GM18907 (cell line): Measurements from ENCODE around the gene DCAF4.
A peak's percentile ranks its signal among the peaks of the same experiment; 100 is the strongest.

Experiments
- ATAC-seq: cut with Tn5 transposase; IDR thresholded peaks from one replicate; pipeline ENCODE4 v1.9.1; 2021; ENCODE audit warnings: mild to moderate bottlenecking, moderate library complexity; ENCODE audit not compliant: unreplicated experiment

The DCAF4 gene

DNA sequence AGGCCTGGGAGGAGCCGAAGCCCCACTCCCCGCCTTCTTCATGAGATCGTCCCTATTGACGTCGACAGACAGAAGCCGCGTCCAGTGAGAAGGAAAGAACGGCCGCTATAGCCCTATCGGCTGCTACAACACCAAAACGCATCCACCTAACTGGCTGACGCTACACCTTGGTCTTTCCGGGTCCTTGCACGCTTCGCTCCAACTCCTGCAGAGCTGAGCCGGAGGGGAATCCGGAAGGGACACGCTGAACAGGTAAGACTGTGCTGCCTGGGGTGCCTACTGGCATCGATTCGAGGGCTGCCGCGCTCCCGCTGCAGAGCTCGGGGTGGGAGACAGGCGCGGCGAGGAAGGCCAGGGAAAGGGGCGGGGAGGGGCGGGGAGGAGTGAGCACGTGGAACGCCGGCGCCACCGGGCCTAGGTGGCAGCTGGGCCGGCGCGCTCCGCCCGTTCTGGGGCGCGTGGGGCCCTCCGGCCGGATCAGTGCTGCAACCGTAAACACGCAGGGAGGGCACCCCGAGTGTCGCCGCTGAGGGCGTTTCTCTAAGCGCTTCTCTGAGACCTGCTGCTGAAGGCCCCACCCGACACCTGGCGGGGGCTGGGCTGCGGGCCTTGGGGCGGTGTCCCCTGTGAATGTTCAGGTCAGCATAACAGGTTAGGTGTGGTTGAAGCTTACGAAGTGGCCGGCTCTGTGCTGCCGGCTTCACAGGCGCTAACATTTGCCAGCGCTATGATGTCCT lies at the start of gene DCAF4:
Gene DCAF4, plus strand, starts transcription at position 173 of the 737 bp plus-strand sequence. CDS start 11,515 bp downstream, outside the sequence.
- ATAC-seq, result peak; percentile 97

DNA sequence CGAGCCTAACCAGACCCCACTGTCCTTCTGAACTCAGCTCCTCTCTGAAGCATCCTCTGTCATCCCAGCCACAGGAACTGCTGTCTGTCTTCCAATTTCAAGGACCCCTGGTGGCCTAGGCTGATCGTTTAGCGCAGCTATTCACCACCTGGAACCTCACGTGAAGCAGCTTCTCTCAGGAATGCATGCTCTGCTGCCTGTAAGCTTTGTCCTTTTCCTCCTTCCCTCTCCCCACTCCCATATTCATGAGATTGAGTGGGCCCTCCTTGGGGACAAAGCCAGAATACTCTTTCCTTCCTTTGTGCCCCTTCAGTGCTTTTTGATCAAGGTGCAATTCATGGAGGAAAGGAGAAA lies 49.6 kb upstream of the DCAF4 start:
- ATAC-seq, result no peak

DNA sequence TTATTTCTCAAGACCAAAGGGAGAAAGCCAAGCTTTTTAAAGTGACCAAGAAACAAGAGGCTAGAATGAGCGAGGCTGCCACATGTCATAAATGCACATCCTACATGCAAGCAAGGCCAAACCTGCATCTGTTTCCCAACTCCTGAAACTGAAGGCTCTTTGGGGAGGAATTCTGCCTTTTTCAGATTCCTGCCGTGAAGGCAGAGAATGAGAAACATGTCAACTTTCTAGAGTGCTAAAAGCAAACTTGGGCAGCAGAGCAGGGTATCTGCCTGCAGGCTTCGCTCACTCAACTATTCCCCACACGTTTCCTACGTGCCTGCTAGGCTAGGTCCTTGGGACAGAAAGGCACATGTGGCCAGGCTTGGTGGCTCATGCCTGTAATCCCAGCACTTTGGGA lies 47.5 kb upstream of the DCAF4 start:
- no peak for ATAC-seq

GRCh38 chr14:72879431-72879830 lies 46.8 kb upstream of the DCAF4 start:
- ATAC-seq, result no peak

- no peak for ATAC-seq
These were observed 46.1 kb upstream of the DCAF4 start for GRCh38 chr14:72880164-72880563.

- no peak for ATAC-seq
These were observed 45.4 kb upstream of the DCAF4 start for GRCh38 chr14:72880820-72881219.

GRCh38 chr14:72881543-72881942 lies 44.7 kb upstream of the DCAF4 start:
- ATAC-seq, result no peak

DNA sequence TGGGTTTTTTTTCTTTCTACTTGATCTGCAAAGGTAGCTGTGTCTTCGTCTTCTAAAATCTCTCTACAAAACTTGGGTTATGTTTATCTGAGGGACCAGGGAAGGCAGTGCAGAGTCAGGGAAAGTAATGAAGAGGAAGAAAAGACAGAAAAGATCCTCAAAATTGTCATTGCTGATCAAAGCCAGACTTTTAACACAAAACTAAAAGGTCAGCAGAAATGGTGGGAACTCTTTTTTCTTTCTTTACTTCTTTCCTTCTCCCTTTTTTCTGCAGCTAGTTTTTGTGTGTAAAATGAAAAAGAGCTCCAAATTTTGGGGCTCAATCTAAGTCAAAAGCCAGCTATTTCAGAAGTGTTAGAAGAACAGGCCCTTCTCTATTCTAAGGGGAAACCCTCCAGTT lies 44.2 kb upstream of the DCAF4 start:
- ATAC-seq, result no peak

DNA sequence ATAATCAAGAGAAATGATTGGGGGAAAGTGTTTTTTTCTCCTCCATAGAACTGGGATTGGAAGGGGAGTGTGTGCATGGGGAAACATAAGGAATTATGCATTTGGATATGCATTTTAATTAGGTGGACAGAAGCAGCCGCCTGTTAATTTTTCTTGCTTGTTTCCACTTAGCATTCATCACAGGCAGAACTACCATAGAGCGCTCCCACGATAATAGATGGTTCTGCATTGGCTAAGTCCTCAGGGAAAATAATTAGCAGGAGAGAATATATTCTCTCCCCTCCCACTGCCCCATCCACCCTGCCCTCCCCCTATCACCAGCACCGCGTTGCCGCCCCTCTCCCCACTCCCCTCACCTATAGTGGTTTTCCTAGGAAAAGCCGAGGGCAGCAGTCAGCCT lies 43.8 kb upstream of the DCAF4 start:
- no peak for ATAC-seq

- no peak for ATAC-seq
These were observed 43.2 kb upstream of the DCAF4 start for GRCh38 chr14:72883109-72883508.

GRCh38 chr14:72883961-72884360 lies 42.3 kb upstream of the DCAF4 start:
- ATAC-seq, result no peak

DNA sequence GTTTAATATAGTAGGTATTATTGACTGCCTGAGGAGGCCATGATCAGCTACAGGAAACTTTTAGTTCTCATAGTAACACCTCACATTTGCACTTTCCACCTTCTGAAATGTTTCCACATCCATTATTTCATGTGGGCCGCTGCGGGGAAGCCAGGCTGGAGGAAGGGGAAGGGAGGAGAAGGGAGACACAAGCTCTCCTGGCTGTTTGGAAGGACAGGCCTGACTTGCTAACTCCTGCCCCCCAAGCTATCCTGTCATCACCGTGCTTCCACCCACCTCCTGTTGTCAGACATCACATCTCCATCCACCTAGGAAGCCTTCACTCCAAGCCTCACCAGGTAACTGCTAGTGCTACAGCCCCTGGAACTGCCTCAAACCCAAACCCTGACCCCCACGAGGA lies 41.9 kb upstream of the DCAF4 start:
- no peak for ATAC-seq

DNA sequence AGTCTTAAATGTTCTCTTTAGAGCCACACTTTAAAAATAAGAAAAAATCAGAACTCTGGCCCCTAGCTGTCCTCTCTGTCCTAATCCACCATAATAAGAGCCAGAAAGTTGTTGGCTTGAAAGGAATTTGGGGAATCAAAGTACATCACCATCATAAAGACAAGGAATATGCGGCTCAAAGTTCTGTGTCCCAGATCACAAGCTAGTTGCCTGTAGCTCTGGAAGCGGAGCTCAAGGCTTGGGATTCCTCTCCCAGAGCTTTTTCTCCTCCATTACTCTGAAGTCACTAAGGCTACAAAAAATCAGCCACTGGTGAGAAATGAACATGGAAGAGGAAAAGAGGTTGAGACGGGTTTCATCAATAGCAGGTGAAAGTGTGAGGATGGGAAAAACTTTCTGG lies 38.8 kb upstream of the DCAF4 start:
- no peak for ATAC-seq

DNA sequence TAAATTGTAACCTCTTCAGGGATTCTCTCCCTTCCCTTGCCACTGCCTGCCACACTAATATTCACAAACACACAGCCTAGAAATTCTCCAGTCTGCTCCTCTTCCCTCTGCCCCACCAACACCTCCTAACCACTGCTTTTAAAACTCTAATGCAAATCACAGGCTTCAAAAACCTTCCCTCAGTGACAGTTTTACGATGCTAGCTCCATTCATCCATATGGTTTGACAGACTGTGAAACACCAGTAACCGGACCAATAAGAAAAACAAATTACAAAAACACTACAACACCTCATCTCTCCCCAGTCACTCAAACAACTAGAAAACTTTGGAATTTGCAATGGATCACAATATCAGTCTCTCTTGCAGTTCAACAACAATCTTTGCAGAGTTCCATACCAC lies 38.1 kb upstream of the DCAF4 start:
- ATAC-seq, result no peak

DNA sequence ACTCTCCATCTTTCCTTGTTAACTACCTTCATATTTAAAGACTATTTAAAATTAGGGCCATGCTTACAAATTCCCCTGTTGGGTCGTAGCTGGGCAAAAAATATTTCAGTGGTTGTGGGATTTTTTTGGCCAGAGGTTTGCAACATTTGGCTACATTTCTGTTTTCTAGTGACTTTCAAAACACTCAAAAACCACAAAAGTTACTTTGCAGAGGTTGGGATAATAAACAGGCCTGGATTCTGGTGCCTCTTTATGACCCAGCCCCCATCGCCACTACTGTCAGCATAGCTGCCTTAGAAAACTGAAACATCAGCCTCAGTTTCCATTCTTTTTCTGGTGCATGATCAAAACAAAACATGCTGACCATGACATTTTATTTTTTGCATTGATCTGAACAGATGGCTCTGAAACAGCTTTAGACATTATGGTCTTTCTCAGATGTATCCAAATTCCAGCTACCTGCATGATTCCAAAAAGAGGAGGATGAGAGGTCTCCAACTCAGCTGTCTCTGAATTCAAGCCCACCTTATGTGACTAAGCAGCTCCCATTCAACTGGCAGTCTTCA lies 37.5 kb upstream of the DCAF4 start:
- ATAC-seq, result no peak

- no peak for ATAC-seq
These were observed 36.9 kb upstream of the DCAF4 start for GRCh38 chr14:72889366-72889765.

DNA sequence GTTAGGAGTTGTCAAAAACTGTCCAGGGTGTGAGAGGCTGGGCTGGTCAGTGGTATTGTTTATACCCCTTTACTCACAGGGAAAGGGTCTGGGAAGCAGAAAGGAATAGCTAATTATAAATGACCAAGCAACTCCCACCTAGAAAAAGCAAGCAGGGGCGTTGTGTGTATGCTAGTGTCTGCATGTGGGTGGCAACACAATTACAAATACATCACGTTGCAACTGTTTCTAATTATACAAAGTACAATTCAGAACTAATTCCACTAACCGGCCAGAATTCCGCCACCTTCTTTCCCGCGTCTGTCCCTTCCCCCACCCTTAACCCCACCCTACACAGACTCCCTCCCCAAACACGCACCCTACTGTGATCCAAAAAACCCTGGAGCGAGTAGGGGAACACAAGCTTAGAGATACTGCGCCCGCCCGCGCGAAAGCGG lies 34.6 kb upstream of the DCAF4 start:
- ATAC-seq, result no peak

- ATAC-seq, result no peak
These were observed 34.0 kb upstream of the DCAF4 start for GRCh38 chr14:72892103-72892878.

- peak; percentile 10 for ATAC-seq
These were observed 33.2 kb upstream of the DCAF4 start for GRCh38 chr14:72892879-72893635.

- ATAC-seq, result peak; percentile 97
These were observed 32.5 kb upstream of the DCAF4 start, which contains the start of gene DPF3 for GRCh38 chr14:72893636-72894322. Gene DPF3 (minus strand): TSS chr14:72894101. CDS start chr14:72894088, 13 bp downstream.

DNA sequence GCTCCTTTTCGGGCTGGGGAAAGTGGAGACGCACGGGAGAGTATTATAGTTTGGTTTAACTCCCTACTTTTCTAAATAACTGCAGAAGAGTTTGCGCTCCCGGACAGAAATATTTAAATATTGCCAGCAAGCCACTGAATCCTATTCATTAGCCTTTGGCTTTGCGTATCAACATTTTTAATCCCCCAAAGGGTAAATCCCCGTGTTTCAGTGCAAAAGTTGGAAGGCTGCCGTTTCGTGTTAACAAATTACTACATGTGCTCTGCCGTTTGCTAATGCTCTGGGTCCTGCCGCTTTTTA lies 32.0 kb upstream of the DCAF4 start:
- no peak for ATAC-seq
